Upper lobe of left lung (tissue), 4 donors: ENCODE results near the gene GALM.

Source experiments
- CTCF ChIP-seq, 6 experiments: fragments of 450-650 bp in 4 of 6; fragments of 200-600 bp in 2 of 6; sonication (generic) in 2 of 6; IDR thresholded peaks; one replicate each; pipeline ENCODE4 v1.5.1; 2016 to 2019; ENCODE audit warnings: antibody characterized with exemption in 6 of 6
- EP300 ChIP-seq, 4 donors: sonication (generic); formaldehyde crosslinking; IDR thresholded peaks; one replicate each; pipeline ENCODE4 v1.5.1; 2017; ENCODE audit warnings: antibody characterized with exemption in 4 of 4, control low read depth in 2 of 4
- POLR2A ChIP-seq, 4 donors: fragments of 450-650 bp; IDR thresholded peaks; one replicate each; pipeline ENCODE4 v1.5.1; 2016 to 2017; ENCODE audit warnings: antibody characterized with exemption in 4 of 4, mild to moderate bottlenecking in 2 of 4
- POLR2AphosphoS5 ChIP-seq, 2 donors: sonication (generic); formaldehyde crosslinking; IDR thresholded peaks; one replicate each; pipeline ENCODE4 v1.5.1; 2017; ENCODE audit warnings: antibody characterized with exemption in 2 of 2

DNA sequence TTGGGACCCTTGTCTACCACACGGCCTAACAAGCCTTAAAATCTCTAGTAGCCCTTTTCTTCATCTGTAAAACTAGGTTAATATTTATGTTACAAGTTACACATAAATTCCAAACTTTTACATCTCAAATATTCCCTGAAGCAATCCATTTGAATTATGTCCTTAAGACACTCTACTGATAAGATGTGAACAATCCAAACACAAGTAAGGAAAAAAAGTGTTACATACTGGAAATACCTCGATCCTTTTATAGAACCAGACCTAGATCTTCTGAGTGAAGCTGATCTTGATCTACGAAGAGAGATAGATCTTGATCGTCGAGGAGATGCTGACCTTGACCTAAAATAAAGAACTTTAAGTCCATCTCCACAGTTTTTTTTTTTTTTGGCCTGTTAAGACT is 81.9 kb downstream of the GALM start:
- no peak for TF ChIP-seq CTCF (IDR thresholded peaks at IDR 0.05)
- TF ChIP-seq POLR2A (IDR thresholded peaks at IDR 0.05), result no peak
- TF ChIP-seq POLR2AphosphoS5 (IDR thresholded peaks at IDR 0.05), result no peak
- no peak for TF ChIP-seq EP300 (IDR thresholded peaks at IDR 0.05)
